Lung (tissue), 12 donors: ENCODE results near the gene EPHB6. TPM values are rescaled to one million over a fixed set of nuclear protein-coding genes. Genes with fewer than 3 reads are reported as not detected.

Source experiments
- ATAC-seq: fragments of 200-7000 bp; cut with Tn5 transposase; one replicate; pipeline ENCODE4 v1.9.1; 2020; ENCODE audit warnings: moderate number of reproducible peaks; ENCODE audit not compliant: insufficient read depth, low FRiP score
- DNase-seq, 3 donors: peaks; one replicate each; pipeline ENCODE4 v3.0.0-alpha.2; 2013 to 2017
- H3K27ac ChIP-seq, 2 donors: one replicate each; pipeline ENCODE4 v1.5.1; 2013; ENCODE audit warnings: mild to moderate bottlenecking in 2 of 2, moderate library complexity in 2 of 2, control low read depth in 1 of 2, inconsistent platforms in 1 of 2, low read depth in 1 of 2, low read length in 1 of 2
- H3K27me3 ChIP-seq, 3 donors: one replicate each; pipeline ENCODE4 v1.5.1; 2013; ENCODE audit warnings: low read length in 2 of 3; ENCODE audit not compliant: control insufficient read depth in 3 of 3, insufficient read depth in 3 of 3
- H3K36me3 ChIP-seq, 4 donors: one replicate each; pipeline ENCODE4 v1.5.1; 2013; ENCODE audit warnings: low read length in 4 of 4, mild to moderate bottlenecking in 1 of 4, moderate library complexity in 1 of 4; ENCODE audit not compliant: control insufficient read depth in 4 of 4, insufficient read depth in 4 of 4
- H3K4me1 ChIP-seq, 5 donors: one replicate each; pipeline ENCODE4 v1.5.1; 2013; ENCODE audit warnings: low read length in 5 of 5, mild to moderate bottlenecking in 2 of 5, moderate library complexity in 1 of 5; ENCODE audit not compliant: control insufficient read depth in 5 of 5, insufficient read depth in 5 of 5
- H3K4me3 ChIP-seq: one replicate; pipeline ENCODE4 v1.5.1; 2013; ENCODE audit warnings: mild to moderate bottlenecking, control low read depth, moderate library complexity
- H3K9ac ChIP-seq, 2 donors: one replicate each; pipeline ENCODE4 v1.5.1; 2013; ENCODE audit warnings: low read length in 2 of 2, control low read depth in 1 of 2; ENCODE audit not compliant: insufficient read depth in 1 of 2
- H3K9me3 ChIP-seq, 4 donors: one replicate each; pipeline ENCODE4 v1.5.1; 2013; ENCODE audit warnings: low read length in 3 of 4, mild to moderate bottlenecking in 1 of 4, moderate library complexity in 1 of 4; ENCODE audit not compliant: control insufficient read depth in 4 of 4, insufficient read depth in 3 of 4
- CTCF ChIP-seq: IDR thresholded peaks from 2 replicates; pipeline ENCODE4 v1.5.1; 2012; ENCODE audit warnings: mild to moderate bottlenecking; ENCODE audit errors: control extremely low read depth, extremely low read depth
- WGBS, 2 donors: extraction: QIAGEN DNeasy Blood & Tissue Kit; methylation state at CpG; one replicate each; pipeline ENCODE4 v1.1.7; 2013; 5-methylcytosine and 5-hydroxymethylcytosine counted together
- polyA plus RNA-seq, 2 donors: library from polyadenylated mRNA; stranded (reverse); fragments of 200-250 nt; gene quantifications; one replicate each; pipeline ENCODE4 v1.2.1, GENCODE V29; 2013
- total RNA-seq, 2 donors: library from RNA; depleted of rRNA in 1 of 2; stranded (reverse); fragments of >200 nt in 1 of 2; gene quantifications; one replicate each; pipeline ENCODE4 v1.2.1, GENCODE V29; 2014 to 2021
- donor health status: control.
- donor health status: control.
- donor health status: Bipolar disorder and iron deficiency.
- donor health status: healthy.
- donor health status: DM: yes; HTN: yes; CAD: no.

The EPHB6 gene
- total and polyA plus RNA-seq, 4 donors, result 3.2 to 18.8 (median 13.5) TPM

- WGBS, 2 donors, result 38 to 40% methylated on average over 6 of the region's 6 CpGs
Observed at GRCh38 chr7:142808802-142809583, 45.9 kb upstream of the EPHB6 start.

GRCh38 chr7:142809671-142810070 is 45.2 kb upstream of the EPHB6 start:
- Histone ChIP-seq H3K27me3 (peaks cover 0 to 38% (median 9%) of the 10 kb centered on the region in 3 donors), H3K9me3 (no peaks in the 10 kb centered on the region)
- WGBS, 2 donors, result 80 to 82% methylated on average over 2 of the region's 2 CpGs

More at GRCh38 chr7:142808802-142809583, 45.9 kb upstream of the EPHB6 start:
- no peak for TF ChIP-seq CTCF
- ATAC-seq (peak; percentile 53), DNase-seq (no peak)
- Histone ChIP-seq H3K9me3 (no peaks in the 10 kb centered on the region), H3K9ac (no peak overlapping the region), H3K4me3 (no peak overlapping the region), H3K27ac (no peak overlapping the region), H3K4me1 (no peaks in the 10 kb centered on the region), H3K36me3 (no peaks in the 10 kb centered on the region), H3K27me3 (peaks cover 0 to 33% (median 9%) of the 10 kb centered on the region in 3 donors)

GRCh38 chr7:142811154-142811737 is 43.6 kb upstream of the EPHB6 start:
- peaks cover 0 to 45% (median 9%) of the 10 kb centered on the region in 3 donors for H3K27me3 ChIP-seq
- no peak for ATAC-seq

More at GRCh38 chr7:142809671-142810070, 45.2 kb upstream of the EPHB6 start:
- no peak overlapping the region for H3K9ac ChIP-seq
- DNase-seq, result no peak
- no peak overlapping the region for H3K27ac ChIP-seq
- no peak overlapping the region for H3K4me3 ChIP-seq
- no peaks in the 10 kb centered on the region for H3K4me1 ChIP-seq
- H3K36me3 ChIP-seq, result no peaks in the 10 kb centered on the region
- TF ChIP-seq CTCF, result no peak
- no peak for ATAC-seq

More at GRCh38 chr7:142811154-142811737, 43.6 kb upstream of the EPHB6 start:
- no peak overlapping the region for H3K9ac ChIP-seq
- H3K4me3 ChIP-seq, result no peak overlapping the region
- H3K36me3 ChIP-seq, result no peaks in the 10 kb centered on the region
- TF ChIP-seq CTCF, result peak; percentile 33
- WGBS, 2 donors, result 27 to 34% methylated on average over 6 of the region's 6 CpGs
- peak in 2 of 3 donors; percentile 18 to 23 for DNase-seq
- no peaks in the 10 kb centered on the region for H3K9me3 ChIP-seq
- H3K27ac ChIP-seq, result no peak overlapping the region
- H3K4me1 ChIP-seq, result no peaks in the 10 kb centered on the region
